Jurkat, Clone E6-1 (cell line): ENCODE data around the gene ATP2A3.
"Not testable (repeated sequence)": the region's sequence is repeated elsewhere in the genome, so short reads cannot be mapped to it uniquely, and the experiment has no call there.

Source experiments
- DNase-seq: peaks from one replicate; pipeline ENCODE4 v3.0.0-alpha.2; 2011; ENCODE audit warnings: low read depth, low spot score
- H3K4me3 ChIP-seq: 2 replicates; pipeline ENCODE4 v1.5.1; 2011; ENCODE audit warnings: mild to moderate bottlenecking, low read length, control low read depth, moderate library complexity

The ATP2A3 gene

DNA sequence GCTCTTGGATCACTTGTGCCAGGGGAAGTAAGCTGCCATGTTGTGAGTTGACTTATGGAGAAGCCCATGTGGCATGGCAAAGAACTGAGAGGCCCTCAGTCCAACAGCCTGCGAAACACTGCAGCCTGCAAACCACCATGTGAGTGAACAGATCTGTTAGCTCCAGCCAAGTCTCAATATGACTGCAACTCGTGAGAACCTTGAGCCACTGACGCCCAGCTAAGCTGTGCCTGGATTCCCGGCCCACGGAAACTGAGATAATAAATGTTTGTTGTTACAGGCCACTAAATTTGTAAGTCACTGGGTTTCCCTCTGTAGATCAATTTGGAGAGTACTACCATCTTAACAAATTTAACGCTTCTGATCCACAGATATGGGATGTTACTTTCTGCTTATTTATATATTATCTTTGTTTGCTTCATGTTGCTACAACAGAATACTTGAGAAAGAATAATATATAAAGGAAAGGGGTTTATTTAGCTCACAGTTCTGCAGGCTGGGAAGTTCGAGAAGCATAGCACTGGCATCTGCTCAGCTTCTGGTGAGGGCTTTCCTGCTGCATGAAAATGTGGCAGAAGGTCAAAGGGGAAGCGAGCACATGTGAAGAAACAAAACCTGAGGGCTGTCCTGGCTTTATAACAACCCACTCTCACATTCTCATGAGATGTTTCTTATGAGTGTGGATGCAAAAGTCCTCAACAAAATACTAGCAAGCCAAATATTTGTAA is 29.4 kb upstream of the ATP2A3 start:
- DNase-seq: no peak
- H3K4me3 ChIP-seq: no peak overlapping the region

DNA sequence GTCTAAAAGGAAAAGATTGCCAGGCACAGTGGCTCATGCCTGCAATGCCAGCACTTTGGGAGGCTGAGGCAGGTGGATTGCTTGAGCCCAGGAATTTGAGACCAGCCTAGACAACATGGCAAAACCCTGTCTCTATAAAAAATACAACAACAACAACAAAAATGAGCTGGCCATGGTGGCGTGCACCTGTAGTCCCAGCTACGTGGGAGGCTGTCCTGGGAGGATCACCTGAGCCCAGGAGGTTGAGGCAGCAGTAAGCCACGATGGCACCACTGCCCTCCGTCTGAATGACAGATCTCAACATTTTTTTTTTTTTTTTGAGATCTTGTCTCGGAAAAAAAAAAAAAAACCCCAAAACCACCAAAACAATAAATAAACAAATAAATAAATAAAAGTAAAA is 28.1 kb upstream of the ATP2A3 start:
- no peak for DNase-seq
- no peak overlapping the region for H3K4me3 ChIP-seq

DNA sequence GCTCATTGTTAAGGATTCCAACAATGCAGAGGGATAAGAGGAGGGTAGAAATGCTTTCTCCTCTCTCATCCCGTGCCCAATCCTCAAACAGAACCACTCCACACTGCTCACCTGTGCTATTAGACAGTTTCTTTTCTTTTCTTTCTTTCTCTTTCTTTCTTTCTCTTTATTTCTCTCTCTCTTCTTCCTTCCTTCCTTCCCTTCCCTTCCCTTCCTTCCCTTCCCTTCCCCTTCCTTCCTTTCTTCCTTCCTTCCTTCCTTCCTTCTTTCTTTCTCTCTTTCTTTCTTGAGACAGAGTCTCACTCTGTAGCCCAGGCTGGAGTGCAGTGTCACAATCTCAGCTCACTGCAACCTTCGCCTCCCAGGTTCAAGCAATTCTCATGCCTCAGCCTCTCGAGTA is 27.5 kb upstream of the ATP2A3 start:
- H3K4me3 ChIP-seq, DNase-seq: not testable (repeated sequence)

DNA sequence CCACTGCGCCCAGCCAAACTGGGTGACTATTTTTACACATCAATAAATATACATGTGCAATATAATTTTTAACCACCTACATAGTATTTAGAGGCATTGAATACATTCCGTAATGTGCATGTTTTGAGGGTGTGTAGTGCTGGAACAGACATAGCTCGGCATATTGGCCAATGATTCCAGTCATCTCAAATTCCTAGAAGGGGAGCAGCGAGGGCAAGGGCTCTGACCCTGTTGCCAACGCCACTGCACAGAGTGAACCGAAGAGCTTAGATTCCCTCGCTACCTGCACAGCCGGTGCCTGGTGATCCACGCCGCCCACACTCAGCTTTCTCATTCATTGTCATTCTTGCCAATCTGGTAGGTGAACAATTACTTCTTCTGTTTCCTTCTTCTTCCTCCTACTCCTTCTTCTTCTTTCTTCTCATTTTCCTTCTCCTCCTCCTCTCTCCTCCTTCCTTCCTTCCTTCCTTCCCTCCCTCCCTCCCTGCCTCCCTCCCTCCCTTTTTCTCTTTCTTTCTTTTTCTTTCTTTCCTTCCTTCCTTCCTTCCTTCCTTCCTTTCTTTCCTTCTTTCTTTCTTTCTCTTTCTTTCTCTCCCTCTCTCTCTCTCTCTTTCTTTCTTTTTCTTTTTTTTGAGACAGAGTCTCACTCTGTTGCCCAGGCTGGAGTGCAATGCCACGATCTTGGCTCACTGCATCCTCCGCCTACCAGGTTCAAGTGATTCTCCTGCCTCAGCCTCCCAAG is 26.3 kb upstream of the ATP2A3 start:
- no peak overlapping the region for H3K4me3 ChIP-seq
- no peak for DNase-seq

DNA sequence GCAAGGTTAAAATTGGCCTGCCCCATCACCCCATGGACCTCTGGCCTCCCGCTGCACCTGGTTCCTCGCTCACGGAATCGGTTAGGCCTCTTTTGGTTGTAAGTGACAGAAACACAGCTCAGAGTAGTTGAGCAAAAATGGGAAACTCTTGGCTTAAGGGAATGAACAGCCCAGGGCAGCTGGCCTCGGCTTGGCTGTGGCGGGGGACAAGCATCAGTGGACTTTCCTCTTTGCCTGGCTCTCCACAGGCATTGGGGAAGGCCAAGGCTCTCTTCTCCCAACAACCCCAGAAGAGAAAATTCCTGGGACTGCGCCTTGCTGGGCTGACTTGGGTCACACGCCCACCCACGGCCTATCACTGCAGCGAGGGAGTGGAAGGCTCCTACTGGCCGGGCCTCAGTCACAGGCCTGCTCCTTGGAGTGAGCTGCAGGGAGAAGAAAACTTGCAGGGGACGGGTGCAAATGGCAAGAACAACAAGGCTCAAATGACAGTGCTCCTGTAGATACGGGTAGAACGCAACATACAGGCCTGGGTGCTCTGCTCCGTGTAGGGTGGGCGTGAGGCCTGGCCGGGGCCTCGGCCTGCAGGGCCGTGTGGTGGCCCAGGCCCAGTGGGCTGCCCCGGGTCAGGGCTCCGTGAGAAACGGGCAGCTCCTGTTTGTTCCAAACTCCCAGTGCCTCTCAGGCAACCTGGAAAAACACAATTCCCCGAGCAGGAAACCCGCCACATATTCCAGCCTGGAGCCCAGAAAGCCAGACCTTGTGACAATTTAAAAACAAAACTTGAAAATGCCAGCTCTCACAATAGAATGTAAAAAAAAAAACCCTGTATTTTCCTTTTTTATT is 25.0 kb upstream of the ATP2A3 start:
- no peak for DNase-seq
- H3K4me3 ChIP-seq: no peak overlapping the region

- no peak overlapping the region for H3K4me3 ChIP-seq
- no peak for DNase-seq
Observed at GRCh38 chr17:3988297-3989040, 24.2 kb upstream of the ATP2A3 start.

DNA sequence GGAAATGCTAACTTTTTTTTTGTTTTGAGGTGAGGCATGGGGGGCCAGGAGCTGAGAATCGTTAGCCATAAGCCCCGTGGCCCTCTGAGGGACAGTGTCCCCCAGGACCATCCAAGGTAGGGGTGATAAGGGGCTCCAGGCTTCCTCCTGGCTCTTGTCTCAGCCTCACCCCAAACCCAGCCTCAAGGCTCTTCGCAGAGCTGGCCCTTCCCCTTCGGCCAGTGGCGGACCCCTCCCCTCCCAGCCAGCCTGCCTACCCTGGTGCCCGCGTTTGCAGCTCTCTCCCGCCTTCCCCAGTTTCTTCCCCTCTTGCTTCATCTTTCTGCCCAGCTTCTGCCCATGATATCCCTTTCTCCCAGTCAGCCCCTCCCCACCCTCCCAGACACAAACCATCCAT is 22.7 kb upstream of the ATP2A3 start:
- no peak for DNase-seq
- no peak overlapping the region for H3K4me3 ChIP-seq

- DNase-seq: no peak
- no peak overlapping the region for H3K4me3 ChIP-seq
Observed at GRCh38 chr17:3986270-3986938, 22.2 kb upstream of the ATP2A3 start.

DNA sequence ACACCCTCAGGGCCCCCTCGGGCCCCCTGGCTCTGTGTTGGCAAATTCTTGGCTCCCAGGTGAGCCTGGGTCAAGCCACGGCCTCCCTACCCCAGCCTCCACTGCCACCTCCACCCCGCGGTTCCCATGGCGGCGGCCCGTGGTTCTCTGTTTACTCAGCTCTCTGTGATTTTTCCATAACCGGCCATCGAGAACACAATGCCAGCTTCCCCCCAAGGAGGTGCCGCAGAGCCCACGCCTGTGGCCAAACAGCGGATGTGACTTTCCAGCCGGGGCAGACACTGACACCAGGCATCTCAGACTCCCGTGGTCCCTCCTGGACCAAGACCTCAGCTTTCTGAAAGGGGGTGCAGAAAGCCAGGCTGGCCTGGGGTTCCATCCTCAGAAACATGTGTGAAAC is 21.6 kb upstream of the ATP2A3 start:
- no peak overlapping the region for H3K4me3 ChIP-seq
- DNase-seq: no peak

GRCh38 chr17:3983606-3984484 is 19.6 kb upstream of the ATP2A3 start:
- no peak overlapping the region for H3K4me3 ChIP-seq
- no peak for DNase-seq

GRCh38 chr17:3982541-3983017 is 18.3 kb upstream of the ATP2A3 start:
- no peak for DNase-seq

DNA sequence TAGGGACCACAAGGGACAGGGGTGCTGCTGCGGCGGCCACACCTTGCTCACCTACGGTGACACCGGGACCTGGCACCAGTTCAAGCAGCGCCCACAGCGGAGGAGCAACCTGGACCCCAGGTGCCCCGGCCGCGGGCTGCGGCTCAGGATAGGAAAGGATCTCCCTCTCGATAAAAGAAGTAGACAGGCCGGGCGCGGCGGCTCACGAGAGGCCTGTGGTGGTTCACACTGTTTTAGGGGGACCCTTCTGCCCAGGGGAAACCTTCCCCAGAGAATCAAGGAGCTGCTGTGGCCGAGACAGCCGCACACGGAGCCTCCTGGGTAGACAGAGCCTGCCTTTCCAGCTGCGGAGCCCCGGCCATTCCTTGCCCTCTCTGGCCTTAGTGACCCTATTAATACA is 17.9 kb upstream of the ATP2A3 start:
- H3K4me3 ChIP-seq: no peak overlapping the region
- no peak for DNase-seq

More at GRCh38 chr17:3982541-3983017, 18.3 kb upstream of the ATP2A3 start:
- no peak overlapping the region for H3K4me3 ChIP-seq

DNA sequence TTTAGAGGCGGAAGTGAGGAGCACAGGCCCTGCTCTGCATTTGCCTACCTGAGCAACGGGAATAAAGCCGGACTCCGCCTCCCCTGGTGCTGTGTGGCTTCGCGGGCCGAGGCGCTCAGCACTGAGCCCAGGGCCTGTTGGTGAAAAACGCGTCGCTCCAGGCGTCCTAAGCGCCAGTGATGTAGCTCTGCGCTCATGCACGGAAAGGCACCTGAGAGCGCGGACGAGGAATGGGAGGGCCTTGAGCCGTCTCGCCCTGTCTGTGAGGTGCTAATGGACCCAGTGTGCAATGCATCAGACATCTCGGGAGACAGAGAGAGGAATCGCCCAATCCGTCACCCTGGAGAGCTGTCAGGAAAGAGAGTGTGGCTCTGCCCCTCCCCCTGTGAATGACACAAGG is 17.2 kb upstream of the ATP2A3 start:
- DNase-seq: no peak
- H3K4me3 ChIP-seq: no peak overlapping the region

DNA sequence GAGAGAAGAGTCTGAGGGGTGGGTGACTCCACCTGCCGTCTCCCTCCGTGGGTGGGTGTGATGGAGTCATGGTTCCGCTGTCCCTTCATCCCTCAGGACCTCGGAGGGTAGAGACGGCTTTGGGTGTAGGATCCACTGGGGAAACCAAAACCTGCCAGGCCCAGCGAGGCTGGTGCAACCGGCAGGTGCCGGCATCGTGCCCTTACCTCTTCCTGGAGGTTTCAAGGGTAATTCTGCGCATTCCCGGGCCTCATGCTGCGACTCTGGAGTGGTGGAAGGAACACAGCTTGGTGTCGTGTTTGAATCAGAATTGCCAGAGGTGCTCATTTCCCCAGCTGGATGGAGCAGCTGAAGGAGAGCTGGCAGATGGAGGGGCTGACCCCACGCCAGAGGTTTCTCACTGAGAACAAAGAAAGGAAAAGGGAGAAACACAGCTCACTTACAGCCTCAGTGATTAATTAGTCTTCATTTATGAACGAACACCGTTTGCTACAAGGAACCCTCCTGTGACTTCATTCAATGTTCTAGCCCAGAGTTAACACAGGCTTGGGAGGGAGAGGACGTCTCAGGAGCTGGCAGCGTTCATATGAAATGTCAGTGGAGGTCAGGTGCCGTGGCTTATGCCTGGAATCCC is 16.3 kb upstream of the ATP2A3 start:
- no peak for DNase-seq
- no peak overlapping the region for H3K4me3 ChIP-seq

- no peak for DNase-seq
Observed at GRCh38 chr17:3979290-3979611, 15.0 kb upstream of the ATP2A3 start.

GRCh38 chr17:3978421-3979289 is 14.4 kb upstream of the ATP2A3 start:
- H3K4me3 ChIP-seq: no peak overlapping the region
- DNase-seq: no peak

More at GRCh38 chr17:3979290-3979611, 15.0 kb upstream of the ATP2A3 start:
- no peak overlapping the region for H3K4me3 ChIP-seq
